ENCODE measurements around the gene CXCL3.
"Not testable (repeated sequence)": the region's sequence is repeated elsewhere in the genome, so short reads cannot be mapped to it uniquely, and the experiment has no call there.

Gene CXCL3

GRCh38 chr4:74038425-74039314 lies at the start of gene CXCL3:
TSS of gene CXCL3 (minus strand) at chr4:74038689. CDS start at chr4:74038611, 78 bp downstream.
- DNase-seq: peak; percentile 6 to 27

DNA sequence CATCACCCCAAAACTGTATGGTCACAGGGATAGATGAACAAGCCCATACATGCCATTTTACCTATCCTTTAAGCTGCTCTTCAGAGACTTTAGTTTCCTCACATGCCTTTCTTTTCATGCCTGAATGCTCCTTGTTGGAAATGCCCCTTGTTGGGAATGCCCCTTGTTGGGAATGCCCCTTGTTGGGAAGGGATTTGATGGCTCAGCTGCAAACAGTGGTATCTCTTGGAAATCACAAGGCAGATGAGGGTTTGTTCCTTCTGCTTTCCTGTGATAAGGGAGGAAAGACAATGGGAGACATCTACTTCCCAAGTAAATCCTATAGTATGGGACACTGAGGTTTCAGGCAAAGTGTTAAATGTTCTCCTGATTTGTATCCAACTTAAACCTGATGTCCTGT lies 49.0 kb upstream of the CXCL3 start:
- no peak for DNase-seq

- DNase-seq: no peak
Observed at GRCh38 chr4:74085669-74086068, 47.2 kb upstream of the CXCL3 start.

- DNase-seq: no peak
Observed at GRCh38 chr4:74084984-74085383, 46.5 kb upstream of the CXCL3 start.

DNA sequence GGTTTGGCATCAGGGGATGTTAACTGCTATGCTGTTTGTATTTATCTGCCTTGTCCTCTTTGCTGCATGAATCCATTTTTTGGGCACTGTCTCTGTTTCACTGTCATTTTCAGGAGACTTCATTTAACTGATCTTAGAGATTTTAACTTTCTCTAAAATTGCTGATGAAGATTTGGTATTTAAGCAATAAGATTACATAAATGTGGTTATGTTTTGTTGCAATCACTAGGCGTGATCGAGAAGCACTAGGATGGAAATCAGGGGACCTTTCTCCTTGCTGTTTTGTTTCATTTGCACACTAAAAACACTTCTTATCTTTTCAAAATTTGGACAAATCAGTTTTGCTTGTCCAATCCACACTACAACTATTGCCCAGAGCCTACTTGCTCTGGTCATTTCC lies 45.1 kb upstream of the CXCL3 start:
- DNase-seq: no peak

DNA sequence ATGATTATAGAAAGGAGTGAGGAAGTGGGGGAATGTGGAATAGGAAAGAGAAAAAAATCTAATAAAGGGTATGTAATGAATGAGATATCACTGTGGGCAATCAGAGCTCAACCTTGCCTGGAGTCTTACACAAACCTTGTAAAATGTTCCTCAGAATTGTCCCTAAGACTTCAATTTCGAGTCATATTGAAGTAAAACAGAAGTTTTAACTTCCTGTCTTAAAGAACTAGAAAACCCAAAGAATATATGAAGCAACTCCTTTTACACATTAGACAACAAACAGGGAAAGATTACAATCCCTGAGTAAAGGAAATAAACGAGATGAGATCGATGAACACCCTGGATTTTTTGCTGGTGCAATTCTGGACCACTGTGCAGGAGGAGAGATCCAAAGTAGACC lies 42.5 kb upstream of the CXCL3 start:
- DNase-seq: no peak

DNA sequence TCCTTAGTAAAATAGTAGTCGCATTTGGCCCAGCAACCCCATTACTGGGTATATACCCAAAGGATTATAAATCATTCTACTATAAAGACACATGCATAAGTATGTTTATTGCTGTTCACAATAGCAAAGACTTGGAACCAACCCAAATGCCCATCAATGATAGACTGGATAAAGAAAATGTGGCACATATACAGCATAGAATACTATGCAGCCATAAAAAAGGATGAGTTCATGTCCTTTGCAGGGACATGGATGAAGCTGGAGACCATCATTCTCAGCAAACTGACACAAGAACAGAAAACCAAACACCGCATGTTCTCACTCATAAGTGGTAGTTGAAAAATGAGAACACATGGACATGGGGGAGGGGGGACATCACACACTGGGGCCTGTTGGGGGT lies 41.9 kb upstream of the CXCL3 start:
- not testable (repeated sequence) for DNase-seq

DNA sequence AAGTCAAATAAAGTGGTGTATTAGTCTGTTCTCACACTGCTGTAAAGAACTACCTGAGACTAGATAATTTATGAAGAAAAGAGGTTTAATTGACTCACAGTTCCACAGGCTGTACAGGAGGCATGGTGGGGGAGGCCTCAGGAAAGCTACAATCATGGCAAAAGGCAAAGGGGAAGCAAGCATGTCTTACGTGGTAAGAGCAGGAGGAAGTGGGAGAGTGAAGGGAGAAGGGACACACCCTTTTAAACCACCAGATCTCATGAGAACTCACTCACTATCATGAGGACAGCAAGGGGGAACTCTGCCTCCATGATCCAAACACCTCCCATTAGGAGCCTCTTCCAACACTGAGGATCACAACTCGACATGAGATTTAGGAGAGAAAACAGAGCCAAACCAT lies 40.5 kb upstream of the CXCL3 start:
- not testable (repeated sequence) for DNase-seq

GRCh38 chr4:74073358-74073757 lies 34.9 kb upstream of the CXCL3 start:
- DNase-seq: no peak

DNA sequence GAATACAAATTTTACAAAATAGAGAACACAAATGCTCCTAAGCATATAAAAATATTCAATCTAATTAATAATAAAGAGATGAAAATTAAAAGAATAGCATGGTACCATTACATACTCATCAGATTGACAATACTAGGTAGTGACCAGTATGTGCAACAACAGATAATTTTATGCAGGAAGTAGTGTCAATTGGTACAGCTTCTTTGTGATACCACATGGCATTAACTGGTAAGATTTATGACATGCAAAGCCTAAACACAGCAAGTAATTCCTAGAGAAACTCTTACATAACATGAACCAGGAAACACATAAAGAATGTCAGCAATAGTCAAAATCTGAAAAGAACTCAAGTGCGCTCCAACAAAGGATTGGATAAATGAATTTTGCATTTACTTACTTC lies 34.2 kb upstream of the CXCL3 start:
- no peak for DNase-seq

DNA sequence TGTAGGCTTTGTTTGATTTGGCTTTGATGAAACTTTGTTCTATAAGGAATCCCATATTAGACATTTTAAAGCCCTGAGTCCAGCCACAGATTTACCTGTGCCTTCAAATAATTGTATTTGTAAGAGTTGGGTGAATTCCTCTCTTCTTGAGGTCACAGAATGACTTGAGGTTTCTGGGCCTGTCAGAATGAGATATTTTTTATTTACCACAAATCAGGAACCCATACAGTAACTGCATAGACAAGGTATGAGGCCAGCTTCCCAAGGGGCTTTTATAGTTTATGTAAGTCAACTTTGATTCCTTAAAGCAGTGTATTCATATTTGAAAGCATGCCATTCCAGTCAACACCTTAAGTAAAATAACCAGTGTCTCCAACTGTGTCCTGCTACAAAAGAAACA lies 29.1 kb upstream of the CXCL3 start:
- DNase-seq: no peak

DNA sequence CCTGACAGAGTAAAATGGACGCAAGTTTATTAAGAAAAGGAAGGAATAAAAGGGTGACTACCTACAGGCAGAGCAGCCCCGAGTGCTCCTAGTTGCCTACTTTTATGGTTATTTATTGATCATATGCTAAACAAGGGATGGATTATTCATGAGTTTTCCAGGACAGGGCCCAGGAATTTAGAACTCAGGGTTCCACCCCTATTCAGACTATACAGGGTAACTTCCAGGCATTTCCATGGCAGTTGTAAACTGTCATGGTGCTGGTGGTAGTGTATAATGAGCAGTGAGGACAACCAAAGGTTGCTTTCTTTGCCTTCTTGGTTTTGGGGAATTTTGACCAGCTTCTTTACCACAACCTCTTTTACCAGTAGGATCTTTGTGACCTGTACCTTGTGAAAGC lies 27.7 kb upstream of the CXCL3 start:
- DNase-seq: no peak

DNA sequence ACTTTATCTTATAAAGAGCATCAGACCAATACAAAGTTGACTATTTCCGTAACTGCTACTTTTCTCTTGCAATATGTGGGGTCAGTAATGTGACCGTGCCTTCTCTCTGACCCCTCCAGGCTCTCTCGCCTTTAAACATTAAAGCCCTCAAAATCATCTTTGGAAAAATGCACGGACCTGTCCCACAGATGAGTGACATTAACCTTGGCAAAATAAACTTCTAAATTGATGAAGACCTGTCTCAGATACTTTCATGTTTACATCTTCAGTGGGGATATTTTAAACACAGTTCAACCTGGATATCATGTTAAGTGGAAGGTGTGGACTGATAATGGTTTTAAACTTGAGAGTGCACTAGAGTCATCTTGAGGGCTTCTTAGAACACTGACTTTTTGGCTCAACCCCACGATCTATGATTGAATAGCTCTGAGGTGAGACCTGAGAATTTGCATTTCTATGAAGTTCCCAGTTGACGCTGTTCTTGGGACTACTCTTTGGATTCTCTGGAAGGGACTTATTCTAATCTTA lies 26.7 kb upstream of the CXCL3 start:
- no peak for DNase-seq

GRCh38 chr4:74063859-74064258 lies 25.4 kb upstream of the CXCL3 start:
- DNase-seq: no peak

GRCh38 chr4:74062953-74063352 lies 24.5 kb upstream of the CXCL3 start:
- no peak for DNase-seq

GRCh38 chr4:74061430-74061829 lies 22.9 kb upstream of the CXCL3 start:
- no peak for DNase-seq

DNA sequence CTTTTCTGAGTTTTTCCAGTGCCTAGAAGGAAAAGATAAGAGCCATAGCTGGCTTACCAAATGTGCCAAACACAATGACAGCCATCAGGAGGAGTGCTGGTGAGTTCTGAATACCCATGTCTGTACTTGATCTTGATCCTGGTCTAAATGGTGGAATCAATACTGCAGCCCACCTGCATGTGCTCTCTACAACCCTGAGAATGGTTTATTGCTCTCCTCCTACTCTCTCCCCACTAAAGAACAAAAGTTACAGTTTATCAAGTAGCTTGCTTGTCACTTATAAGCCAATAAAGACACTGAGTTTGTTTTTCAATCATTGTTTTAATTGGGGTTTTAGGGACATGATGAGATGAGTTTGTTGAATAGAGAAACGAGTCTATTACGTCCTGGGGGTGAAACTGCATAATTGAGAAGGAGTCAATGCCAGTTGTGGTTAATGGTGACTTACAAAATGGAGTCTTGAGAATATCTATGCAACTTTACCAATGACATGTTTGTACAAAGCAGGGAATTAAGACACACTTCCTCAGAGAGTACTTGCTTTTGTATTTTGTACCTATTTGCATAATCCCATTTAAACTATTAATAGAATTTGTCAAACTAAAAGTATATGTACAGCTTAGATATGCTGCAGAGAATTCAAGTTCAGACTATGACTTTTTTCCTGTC lies 20.8 kb upstream of the CXCL3 start:
- no peak for DNase-seq

DNA sequence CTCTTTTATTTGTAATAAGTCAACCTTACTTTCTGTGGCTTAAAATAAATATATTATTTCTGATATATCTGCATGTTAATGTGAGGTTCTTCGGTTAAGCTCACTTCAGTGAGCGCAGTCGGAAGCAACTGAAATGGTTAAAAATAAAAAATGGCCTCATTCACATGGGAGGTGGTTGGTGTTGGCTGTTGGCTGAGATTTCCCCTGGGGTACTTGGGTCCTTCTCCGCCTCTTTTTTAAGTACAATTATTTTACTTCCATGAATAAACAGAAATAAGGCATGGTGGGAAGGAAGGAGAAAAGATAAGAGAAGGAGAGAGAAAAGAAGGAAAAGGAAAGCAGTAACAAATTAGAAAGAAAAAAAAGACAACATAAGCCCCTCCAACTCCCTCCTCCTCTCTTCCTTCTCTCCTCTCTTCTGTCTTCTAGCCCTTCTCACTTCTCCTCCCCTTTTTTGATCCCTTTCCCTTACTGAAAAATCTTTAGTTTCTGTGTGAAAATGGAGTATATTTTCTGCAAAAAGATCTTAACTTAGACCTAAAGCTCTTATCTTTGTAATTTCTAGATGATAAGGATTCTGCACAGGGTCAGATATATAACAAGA lies 19.7 kb upstream of the CXCL3 start:
- no peak for DNase-seq

GRCh38 chr4:74057588-74057987 lies 19.1 kb upstream of the CXCL3 start:
- no peak for DNase-seq

DNA sequence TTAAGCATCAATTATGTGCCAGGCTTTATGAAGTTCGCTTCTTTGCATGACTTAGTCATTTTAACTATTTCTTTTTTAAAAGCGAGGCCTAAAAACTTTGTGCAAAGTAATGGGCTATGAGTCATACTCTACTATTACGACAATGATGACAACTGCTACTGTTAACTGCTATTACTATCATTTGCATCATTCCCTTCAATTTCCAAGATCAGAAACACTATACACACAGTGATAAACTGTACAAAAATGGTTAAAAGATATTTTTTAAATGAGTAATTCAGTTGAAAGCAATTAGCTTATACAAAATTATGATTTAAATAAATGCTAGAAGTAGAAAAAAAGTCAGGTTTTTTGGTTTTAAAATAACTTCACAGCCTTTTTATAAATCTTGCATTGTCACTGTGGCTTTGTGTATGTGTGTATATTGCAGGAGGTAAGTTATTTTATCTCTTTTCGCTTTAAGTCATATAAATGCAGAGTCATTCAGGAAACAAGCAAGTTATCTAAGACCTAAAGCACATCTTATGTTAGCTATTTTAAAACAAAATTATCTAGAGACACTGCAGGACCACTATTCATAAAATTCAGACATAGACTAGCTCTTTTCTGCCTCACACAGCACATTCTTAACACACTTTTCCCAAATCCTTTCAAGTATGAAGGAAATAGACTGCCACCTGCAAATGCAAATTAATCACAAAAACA lies 18.5 kb upstream of the CXCL3 start:
- no peak for DNase-seq

DNA sequence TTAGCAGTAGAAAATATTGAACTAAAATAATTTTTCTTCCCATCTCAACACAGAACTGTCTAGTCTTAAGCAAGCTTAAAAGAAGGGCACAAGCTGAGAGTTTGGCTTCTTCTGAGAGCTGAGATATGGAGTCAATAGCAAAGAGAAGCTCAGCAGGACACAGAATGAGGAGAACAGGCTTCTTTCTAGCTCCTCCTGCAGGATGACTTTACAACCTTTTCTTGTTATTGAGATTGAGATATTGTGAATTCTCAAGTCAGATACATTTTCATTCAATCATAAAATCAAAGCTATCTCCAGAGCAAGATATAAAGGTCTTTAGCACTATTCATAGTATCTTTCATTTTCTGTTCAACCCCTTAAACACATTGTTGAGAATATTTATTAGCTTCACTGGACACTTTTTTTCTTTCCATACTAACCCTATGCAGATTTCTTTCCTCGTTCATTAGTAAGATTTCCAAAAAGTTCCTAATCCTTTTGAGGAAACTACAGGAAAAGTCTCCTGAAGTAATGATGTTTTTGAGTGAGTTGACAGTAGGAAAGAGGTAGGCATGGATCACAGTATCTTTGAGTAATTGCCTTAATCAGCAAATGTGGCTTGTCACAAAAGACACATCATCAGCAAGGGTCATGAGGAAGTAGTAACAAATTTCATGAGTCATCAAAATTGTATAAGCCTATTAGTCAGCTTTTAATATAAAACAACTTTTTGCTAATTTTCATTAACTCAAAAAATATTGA lies 17.8 kb upstream of the CXCL3 start:
- DNase-seq: no peak

DNA sequence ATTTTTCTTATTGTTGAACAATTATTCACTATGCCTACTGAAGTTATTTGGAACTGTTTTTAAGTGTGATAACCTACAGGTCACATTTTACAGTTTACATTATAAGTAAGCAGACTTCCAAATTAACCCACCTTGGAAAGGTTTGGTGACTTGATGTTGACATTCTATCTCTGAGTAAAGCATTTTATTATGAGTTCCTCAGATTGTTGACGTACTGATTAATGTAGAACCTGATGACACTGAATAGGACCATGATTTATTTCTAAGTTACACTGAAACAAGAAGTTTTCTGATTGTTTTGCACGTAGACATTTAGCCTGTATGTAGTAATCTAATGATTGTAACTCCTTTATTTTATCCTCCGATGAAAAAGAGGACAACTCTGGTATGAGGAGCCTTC lies 17.0 kb upstream of the CXCL3 start:
- no peak for DNase-seq
